ENCODE measurements around the gene DPYD. TPM values are rescaled to one million over a fixed set of nuclear protein-coding genes. Genes with fewer than 3 reads are reported as not detected.

DPYD gene
- total and polyA plus RNA-seq, 9 donors: 17.2 to 45.9 (median 38.7) TPM

GRCh38 chr1:97929874-97930851, 9.3 kb upstream of the DPYD start:
- Histone ChIP-seq H3K4me3 (no peak overlapping the region), H3K36me3 (no peaks in the 10 kb centered on the region), H3K27ac (no peak overlapping the region), H3K27me3 (no peaks in the 10 kb centered on the region), H3K9me3 (no peaks in the 10 kb centered on the region), H3K4me1 (ENCODE audit: insufficient read depth) (no peaks in the 10 kb centered on the region)
- TF ChIP-seq EP300 (IDR thresholded peaks at IDR 0.05): no peak
- TF ChIP-seq CTCF (IDR thresholded peaks at IDR 0.05): no peak
- TF ChIP-seq POLR2A (IDR thresholded peaks at IDR 0.05): no peak
- WGBS, 3 donors: 75 to 77% (median 76%) methylated on average over 5 of the region's 5 CpGs
- intact Hi-C loops (cut with DNase I): no loop called here
- no peak for DNase-seq

- 46 to 60% (median 59%) methylated on average over 3 of the region's 3 CpGs for WGBS, 3 donors
- no peak for DNase-seq
- intact Hi-C loops (cut with DNase I): no loop called here
- H3K4me3 ChIP-seq: no peak overlapping the region
- H3K9me3 ChIP-seq: no peaks in the 10 kb centered on the region
- no peak overlapping the region for H3K27ac ChIP-seq
- H3K27me3 ChIP-seq: no peaks in the 10 kb centered on the region
- TF ChIP-seq CTCF (IDR thresholded peaks at IDR 0.05) (no peak), POLR2A (IDR thresholded peaks at IDR 0.05) (no peak), EP300 (IDR thresholded peaks at IDR 0.05) (no peak)
- H3K4me1 ChIP-seq (ENCODE audit: insufficient read depth): no peaks in the 10 kb centered on the region
- H3K36me3 ChIP-seq: no peaks in the 10 kb centered on the region
Observed at GRCh38 chr1:97926017-97926708, 5.3 kb upstream of the DPYD start.

GRCh38 chr1:97925151-97925550, 4.3 kb upstream of the DPYD start:
- Histone ChIP-seq H3K27ac (no peak overlapping the region), H3K4me3 (no peak overlapping the region), H3K9me3 (no peaks in the 10 kb centered on the region), H3K4me1 (ENCODE audit: insufficient read depth) (no peaks in the 10 kb centered on the region), H3K27me3 (no peaks in the 10 kb centered on the region), H3K36me3 (no peaks in the 10 kb centered on the region)
- DNase-seq: no peak
- TF ChIP-seq CTCF (IDR thresholded peaks at IDR 0.05): no peak
- TF ChIP-seq POLR2A (IDR thresholded peaks at IDR 0.05): no peak
- no peak for TF ChIP-seq EP300 (IDR thresholded peaks at IDR 0.05)
- intact Hi-C loops (cut with DNase I): no loop called here

- no peaks in the 10 kb centered on the region for H3K36me3 ChIP-seq
- H3K4me1 ChIP-seq (ENCODE audit: insufficient read depth): no peaks in the 10 kb centered on the region
- no peak overlapping the region for H3K4me3 ChIP-seq
- no peak for TF ChIP-seq POLR2A (IDR thresholded peaks at IDR 0.05)
- no peak for TF ChIP-seq EP300 (IDR thresholded peaks at IDR 0.05)
- TF ChIP-seq CTCF (IDR thresholded peaks at IDR 0.05): no peak
- intact Hi-C loops (cut with DNase I): no loop called here
- no peaks in the 10 kb centered on the region for H3K9me3 ChIP-seq
- no peaks in the 10 kb centered on the region for H3K27me3 ChIP-seq
- DNase-seq: no peak
- 85 to 88% (median 86%) methylated on average over 2 of the region's 2 CpGs for WGBS, 3 donors
- H3K27ac ChIP-seq: no peak overlapping the region
Observed at GRCh38 chr1:97923811-97924210, 3.0 kb upstream of the DPYD start.

Data from ovary (tissue), 9 donors.